ENCODE measurements around the gene RNASEH2A. TPM values are rescaled to one million over a fixed set of nuclear protein-coding genes. Genes with fewer than 3 reads are reported as not detected.
"Not testable (repeated sequence)": the region's sequence is repeated elsewhere in the genome, so short reads cannot be mapped to it uniquely, and the experiment has no call there.

RNASEH2A gene
- total RNA-seq, 3 donors from 2014 or later = 32.3 to 42.7 (median 39.1) TPM

DNA sequence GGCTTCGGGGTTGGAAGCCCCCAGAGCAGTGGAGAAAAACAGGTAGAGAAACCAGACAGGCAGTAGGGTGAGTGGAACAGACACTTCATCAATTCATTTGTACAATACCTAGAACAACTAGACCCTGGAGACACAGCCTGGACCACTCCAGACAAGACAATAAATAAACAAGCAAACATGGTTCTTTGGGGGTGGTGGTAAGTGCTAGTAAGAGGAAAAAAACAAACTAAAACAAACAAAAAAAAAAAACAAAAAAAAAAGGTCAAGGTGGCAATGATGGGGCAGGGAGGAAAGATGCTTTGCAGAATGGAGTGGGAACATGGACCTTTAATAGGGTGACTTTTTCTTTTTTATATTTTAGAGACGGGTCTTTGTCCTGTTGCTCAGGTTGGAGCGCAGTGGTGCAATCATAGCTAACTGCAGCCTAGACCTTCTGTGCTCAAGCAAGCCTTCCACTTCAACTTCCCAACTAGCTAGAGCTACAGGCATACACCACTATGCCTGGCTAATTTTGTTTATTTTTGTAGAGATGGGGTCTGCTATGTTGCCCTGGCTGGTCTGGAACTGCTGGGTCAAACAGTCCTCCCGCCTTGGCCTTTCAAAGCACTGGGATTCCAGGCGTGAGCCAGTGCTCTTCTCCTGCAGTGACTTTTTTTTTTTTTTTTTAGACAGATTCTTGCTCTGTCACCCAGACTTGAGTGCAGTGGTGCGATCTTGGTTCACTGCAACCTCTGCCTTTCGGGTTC is 12.0 kb upstream of the RNASEH2A start:
- ATAC-seq (peak in 1 of 2 donors; percentile 0), DNase-seq (no peak)
- Mint-ChIP-seq H3K4me1 (ENCODE audit: low read depth) (peaks cover 33% of the 10 kb centered on the region), H3K27me3 (ENCODE audit: low read depth) (no peaks in the 10 kb centered on the region), H3K4me3 (peak overlapping the region; percentile 78), H3K9me3 (no peaks in the 10 kb centered on the region), H3K36me3 (ENCODE audit: insufficient read depth) (peaks cover 5% of the 10 kb centered on the region)

GRCh38 chr19:12794971-12795381 is 11.4 kb upstream of the RNASEH2A start:
- Mint-ChIP-seq H3K4me3 (peak overlapping the region; percentile 78), H3K27me3 (ENCODE audit: low read depth) (no peaks in the 10 kb centered on the region), H3K4me1 (ENCODE audit: low read depth) (peaks cover 33% of the 10 kb centered on the region), H3K9me3 (no peaks in the 10 kb centered on the region), H3K36me3 (ENCODE audit: insufficient read depth) (peaks cover 5% of the 10 kb centered on the region)
- DNase-seq (no peak), ATAC-seq (no peak)

DNA sequence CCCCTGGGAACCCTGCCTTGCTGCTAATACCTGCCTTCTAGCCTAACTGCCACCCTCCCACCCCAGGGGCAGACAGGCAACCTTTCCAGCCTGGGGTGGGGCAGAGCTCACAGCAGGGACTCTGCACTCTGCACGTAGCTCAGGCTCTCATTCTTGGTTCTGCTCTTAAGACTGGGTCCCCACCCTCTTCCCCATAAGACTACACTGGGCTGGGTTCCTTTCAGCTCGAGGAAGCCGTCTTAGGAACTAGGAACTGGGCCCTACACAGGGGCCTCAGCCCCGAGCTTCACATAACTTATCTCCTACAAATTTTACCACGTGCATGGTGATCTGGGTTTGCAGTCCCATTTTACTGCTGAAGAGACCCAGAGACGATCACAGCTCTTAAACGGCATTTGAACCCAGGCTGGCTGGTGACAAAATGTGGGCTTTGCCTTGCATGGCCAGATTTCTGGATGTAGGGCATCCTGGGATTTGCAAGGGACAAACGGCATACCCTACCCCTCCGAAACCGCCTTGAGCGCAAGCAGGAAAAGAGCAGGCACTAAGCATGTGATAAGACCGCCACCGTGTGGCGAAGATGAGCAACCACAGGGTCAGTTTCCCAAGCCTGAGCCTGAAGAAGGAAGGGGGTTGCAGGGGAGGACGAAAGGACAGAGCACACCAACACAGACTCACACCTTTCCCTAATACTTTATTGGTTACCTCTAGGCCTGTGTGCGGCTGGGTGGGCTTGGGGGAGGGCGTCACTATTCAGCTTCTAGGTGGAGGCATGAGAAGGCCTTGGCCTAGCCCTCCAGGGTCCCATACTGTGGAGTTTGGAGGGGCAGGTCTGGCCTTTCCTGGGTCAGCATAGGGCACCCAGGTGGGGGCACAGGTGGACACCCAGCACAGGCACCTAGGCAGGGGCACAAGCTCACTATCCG is 10.0 kb upstream of the RNASEH2A start:
- Mint-ChIP-seq H3K27me3 (ENCODE audit: low read depth) (no peaks in the 10 kb centered on the region), H3K4me1 (ENCODE audit: low read depth) (peaks cover 37% of the 10 kb centered on the region), H3K36me3 (ENCODE audit: insufficient read depth) (peaks cover 5% of the 10 kb centered on the region), H3K9me3 (no peaks in the 10 kb centered on the region), H3K4me3 (peak overlapping the region; percentile 78)
- peak; percentile 72 for DNase-seq
- ATAC-seq = peak in 1 of 2 donors; percentile 9

GRCh38 chr19:12797141-12797587 is 9.2 kb upstream of the RNASEH2A start:
- Mint-ChIP-seq H3K9me3 (no peaks in the 10 kb centered on the region), H3K4me1 (ENCODE audit: low read depth) (peaks cover 39% of the 10 kb centered on the region), H3K36me3 (ENCODE audit: insufficient read depth) (peaks cover 2% of the 10 kb centered on the region), H3K27me3 (ENCODE audit: low read depth) (no peaks in the 10 kb centered on the region), H3K4me3 (no peak overlapping the region)
- no peak for ATAC-seq
- no peak for DNase-seq

GRCh38 chr19:12797607-12798006 is 8.8 kb upstream of the RNASEH2A start:
- not testable (repeated sequence) for H3K4me3 Mint-ChIP-seq, H3K9me3 Mint-ChIP-seq
- H3K4me1 Mint-ChIP-seq (ENCODE audit: low read depth) = peaks cover 43% of the 10 kb centered on the region

GRCh38 chr19:12799742-12800465 is 6.5 kb upstream of the RNASEH2A start:
- Mint-ChIP-seq H3K27me3 (ENCODE audit: low read depth) (no peaks in the 10 kb centered on the region), H3K36me3 (ENCODE audit: insufficient read depth) (no peaks in the 10 kb centered on the region), H3K4me3 (peak overlapping the region; percentile 86), H3K4me1 (ENCODE audit: low read depth) (peaks cover 35% of the 10 kb centered on the region), H3K9me3 (no peaks in the 10 kb centered on the region)
- DNase-seq = no peak
- no peak for ATAC-seq

More at GRCh38 chr19:12797607-12798006, 8.8 kb upstream of the RNASEH2A start:
- not testable (repeated sequence) for DNase-seq; H3K36me3 Mint-ChIP-seq (ENCODE audit: insufficient read depth); ATAC-seq; H3K27me3 Mint-ChIP-seq (ENCODE audit: low read depth)

DNA sequence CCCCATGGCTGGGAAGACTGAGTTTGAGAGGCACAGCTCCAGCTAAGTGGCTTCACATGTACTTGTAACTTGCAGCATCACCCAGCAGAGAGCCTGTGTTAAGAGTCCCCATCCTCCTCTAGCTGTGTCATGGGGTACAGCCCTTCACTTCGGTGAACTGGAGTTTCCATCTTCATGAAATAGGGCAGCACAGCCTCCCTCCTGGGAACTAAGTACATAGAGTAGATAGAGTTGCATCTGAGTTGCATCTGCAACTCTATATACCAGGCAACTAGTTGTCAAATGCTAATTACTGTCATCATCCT is 6.0 kb upstream of the RNASEH2A start:
- no peaks in the 10 kb centered on the region for H3K9me3 Mint-ChIP-seq
- peak overlapping the region; percentile 86 for H3K4me3 Mint-ChIP-seq
- H3K4me1 Mint-ChIP-seq (ENCODE audit: low read depth) = peaks cover 32% of the 10 kb centered on the region
- H3K36me3 Mint-ChIP-seq (ENCODE audit: insufficient read depth) = no peaks in the 10 kb centered on the region
- no peak for ATAC-seq
- DNase-seq = no peak
- no peaks in the 10 kb centered on the region for H3K27me3 Mint-ChIP-seq (ENCODE audit: low read depth)

DNA sequence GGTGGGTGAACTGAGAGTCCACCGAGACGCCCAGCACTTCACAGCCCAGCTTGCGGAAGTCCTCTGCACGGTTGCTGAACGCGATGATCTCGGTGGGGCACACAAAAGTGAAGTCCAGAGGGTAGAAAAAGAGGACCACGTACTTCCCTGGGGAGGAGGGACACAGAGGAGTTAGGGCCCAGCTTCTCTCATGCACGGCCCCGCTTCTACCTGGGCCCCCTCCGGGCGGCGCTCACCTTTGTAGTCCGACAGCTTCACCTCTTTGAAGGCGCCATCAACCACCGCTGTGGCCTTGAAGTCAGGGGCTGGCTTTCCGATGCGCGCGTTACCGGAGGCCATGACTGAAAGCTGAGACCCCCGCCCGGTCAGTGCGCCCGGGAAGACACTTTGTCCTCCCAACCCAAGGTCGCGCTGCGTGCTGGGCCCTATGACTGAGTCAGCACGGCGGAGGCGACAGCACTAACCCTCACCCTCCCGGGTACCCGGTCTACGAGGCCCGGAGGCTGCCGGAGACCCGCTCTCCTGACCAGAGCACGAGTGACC is 5.4 kb upstream of the RNASEH2A start:
- Mint-ChIP-seq H3K4me1 (ENCODE audit: low read depth) (peaks cover 29% of the 10 kb centered on the region), H3K36me3 (ENCODE audit: insufficient read depth) (no peaks in the 10 kb centered on the region), H3K9me3 (no peaks in the 10 kb centered on the region), H3K27me3 (ENCODE audit: low read depth) (no peaks in the 10 kb centered on the region), H3K4me3 (peak overlapping the region; percentile 86)
- no peak for DNase-seq
- ATAC-seq = peak; percentile 44 to 47

DNA sequence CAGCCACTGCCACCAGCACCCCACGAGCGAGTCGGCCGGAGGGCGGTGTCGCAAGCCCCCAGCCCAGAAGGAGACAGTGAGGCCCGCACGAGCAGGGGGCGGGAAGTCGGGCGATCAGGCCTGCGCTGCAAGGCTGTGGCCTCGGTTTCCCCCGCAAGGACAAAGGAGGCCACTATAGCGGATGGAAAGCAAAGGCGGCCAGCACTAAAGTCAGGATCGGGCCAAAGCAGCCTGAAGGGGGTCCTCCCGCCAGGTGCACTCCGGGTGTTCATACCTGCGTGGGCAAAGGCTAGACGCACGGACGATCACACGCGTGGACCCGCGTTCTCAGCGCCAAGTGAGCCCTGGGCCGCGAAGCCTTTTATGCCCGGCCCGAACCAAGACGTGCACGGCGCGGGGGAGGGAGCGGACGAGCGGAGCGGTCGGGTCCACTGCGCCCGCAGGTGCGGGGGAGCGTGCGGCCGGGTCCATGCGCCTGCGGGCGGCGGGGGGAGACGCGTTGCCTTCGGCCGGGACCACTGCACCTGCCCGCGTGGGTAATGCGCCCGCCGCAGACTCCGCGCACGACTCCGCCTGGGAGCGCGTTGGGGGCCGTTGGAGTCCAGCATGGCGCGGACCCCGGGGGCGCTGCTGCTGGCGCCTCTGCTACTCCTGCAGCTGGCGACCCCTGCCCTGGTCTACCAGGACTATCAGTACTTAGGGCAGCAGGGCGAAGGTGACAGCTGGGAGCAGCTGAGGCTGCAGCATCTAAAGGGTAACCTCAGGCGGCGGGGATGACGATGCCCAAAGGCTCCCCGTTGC is 4.7 kb upstream of the RNASEH2A start, which contains the start of the genes PRDX2 and THSD8:
Gene PRDX2 (minus strand): TSS at position 335 of the 801 bp plus-strand sequence. CDS start 539 bp downstream, outside the sequence.
Gene THSD8 (plus strand): TSS at position 604 of the 801 bp plus-strand sequence. CDS start 3 bp downstream, at position 607.
- Mint-ChIP-seq H3K27me3 (ENCODE audit: low read depth) (no peaks in the 10 kb centered on the region), H3K36me3 (ENCODE audit: insufficient read depth) (no peaks in the 10 kb centered on the region), H3K4me3 (peak within 1 kb of the TSS; percentile 86), H3K4me1 (ENCODE audit: low read depth) (peaks cover 29% of the 10 kb centered on the region), H3K9me3 (no peaks in the 10 kb centered on the region)
- ATAC-seq = peak; percentile 66 to 70
- peak; percentile 57 for DNase-seq

GRCh38 chr19:12802267-12803106 is 3.9 kb upstream of the RNASEH2A start:
- H3K27me3 Mint-ChIP-seq (ENCODE audit: low read depth) = no peaks in the 10 kb centered on the region
- no peak for DNase-seq
- peaks cover 33% of the 10 kb centered on the region for H3K4me1 Mint-ChIP-seq (ENCODE audit: low read depth)
- H3K9me3 Mint-ChIP-seq = no peaks in the 10 kb centered on the region
- no peak for ATAC-seq
- no peaks in the 10 kb centered on the region for H3K36me3 Mint-ChIP-seq (ENCODE audit: insufficient read depth)
- peak overlapping the region; percentile 86 for H3K4me3 Mint-ChIP-seq

GRCh38 chr19:12804051-12804450 is 2.3 kb upstream of the RNASEH2A start:
- no peak for ATAC-seq
- Mint-ChIP-seq H3K4me3 (no peak overlapping the region), H3K27me3 (ENCODE audit: low read depth) (no peaks in the 10 kb centered on the region)

DNA sequence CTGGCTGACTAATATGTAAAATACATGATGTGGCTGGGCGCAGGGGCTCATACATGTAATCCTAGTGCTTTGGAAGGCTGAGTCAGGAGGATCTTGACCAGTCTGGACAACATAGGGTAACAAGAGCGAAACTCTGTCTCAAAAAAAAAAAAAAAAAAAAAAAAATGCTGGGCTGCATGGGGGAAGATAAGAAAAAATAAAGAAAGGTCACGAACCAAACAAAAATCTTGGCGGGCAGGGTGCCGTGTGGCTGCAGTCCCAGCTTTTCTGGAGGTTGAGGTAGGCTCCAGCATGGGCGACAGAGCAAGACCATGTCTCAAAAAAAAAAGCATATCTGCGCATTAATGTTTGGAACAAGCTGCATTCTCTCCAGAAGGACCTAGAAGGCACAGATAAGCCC is 8.7 kb downstream of the RNASEH2A start:
- no peak for ATAC-seq
- H3K4me1 Mint-ChIP-seq (ENCODE audit: low read depth) = no peaks in the 10 kb centered on the region
- DNase-seq = no peak
- H3K9me3 Mint-ChIP-seq = no peaks in the 10 kb centered on the region
- peaks cover 9% of the 10 kb centered on the region for H3K36me3 Mint-ChIP-seq (ENCODE audit: insufficient read depth)
- H3K27me3 Mint-ChIP-seq (ENCODE audit: low read depth) = no peaks in the 10 kb centered on the region
- H3K4me3 Mint-ChIP-seq = no peak overlapping the region

More at GRCh38 chr19:12804051-12804450, 2.3 kb upstream of the RNASEH2A start:
- H3K36me3 Mint-ChIP-seq (ENCODE audit: insufficient read depth) = peaks cover 3% of the 10 kb centered on the region
- no peak for DNase-seq
- no peaks in the 10 kb centered on the region for H3K9me3 Mint-ChIP-seq
- H3K4me1 Mint-ChIP-seq (ENCODE audit: low read depth) = peaks cover 33% of the 10 kb centered on the region
